ENCODE results near the gene STAM2. TPM values are rescaled to one million over a fixed set of nuclear protein-coding genes. Genes with fewer than 3 reads are reported as not detected.
"Not testable (repeated sequence)": the region's sequence is repeated elsewhere in the genome, so short reads cannot be mapped to it uniquely, and the experiment has no call there.

STAM2 gene
- total RNA-seq, 1 donor from 2014 or later, result 4.0 TPM

- H3K9me3 ChIP-seq, result no peaks in the 10 kb centered on the region
- TF ChIP-seq, protein P1, sequence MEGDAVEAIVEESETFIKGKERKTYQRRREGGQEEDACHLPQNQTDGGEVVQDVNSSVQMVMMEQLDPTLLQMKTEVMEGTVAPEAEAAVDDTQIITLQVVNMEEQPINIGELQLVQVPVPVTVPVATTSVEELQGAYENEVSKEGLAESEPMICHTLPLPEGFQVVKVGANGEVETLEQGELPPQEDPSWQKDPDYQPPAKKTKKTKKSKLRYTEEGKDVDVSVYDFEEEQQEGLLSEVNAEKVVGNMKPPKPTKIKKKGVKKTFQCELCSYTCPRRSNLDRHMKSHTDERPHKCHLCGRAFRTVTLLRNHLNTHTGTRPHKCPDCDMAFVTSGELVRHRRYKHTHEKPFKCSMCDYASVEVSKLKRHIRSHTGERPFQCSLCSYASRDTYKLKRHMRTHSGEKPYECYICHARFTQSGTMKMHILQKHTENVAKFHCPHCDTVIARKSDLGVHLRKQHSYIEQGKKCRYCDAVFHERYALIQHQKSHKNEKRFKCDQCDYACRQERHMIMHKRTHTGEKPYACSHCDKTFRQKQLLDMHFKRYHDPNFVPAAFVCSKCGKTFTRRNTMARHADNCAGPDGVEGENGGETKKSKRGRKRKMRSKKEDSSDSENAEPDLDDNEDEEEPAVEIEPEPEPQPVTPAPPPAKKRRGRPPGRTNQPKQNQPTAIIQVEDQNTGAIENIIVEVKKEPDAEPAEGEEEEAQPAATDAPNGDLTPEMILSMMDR (IDR thresholded peaks at IDR 0.05), result no peak
- H3K4me3 ChIP-seq, result no peak overlapping the region
- H3K27ac ChIP-seq, result no peak overlapping the region
- H3K4me1 ChIP-seq, result peaks cover 9% of the 10 kb centered on the region in 2 donors
- no peaks in the 10 kb centered on the region for H3K27me3 ChIP-seq
- DNase-seq (ENCODE audit: low spot score in 2 of 2), result no peak
- peaks cover 0 to 3% of the 10 kb centered on the region in 2 donors for H3K36me3 ChIP-seq
- intact Hi-C loops (cut with DNase I), result no loop called here
These were observed 14.0 kb downstream of the STAM2 start for GRCh38 chr2:152161598-152161997.

- H3K27ac ChIP-seq; H3K9me3 ChIP-seq; intact Hi-C loops (cut with DNase I); H3K27me3 ChIP-seq; H3K36me3 ChIP-seq; DNase-seq (ENCODE audit: low spot score in 2 of 2); H3K4me3 ChIP-seq; H3K4me1 ChIP-seq: not testable (repeated sequence)
These were observed 15.2 kb downstream of the STAM2 start for GRCh38 chr2:152160378-152160777.

- Histone ChIP-seq H3K9me3 (no peaks in the 10 kb centered on the region), H3K27me3 (no peaks in the 10 kb centered on the region), H3K36me3 (peaks cover 0 to 3% of the 10 kb centered on the region in 2 donors), H3K4me1 (no peaks in the 10 kb centered on the region), H3K27ac (no peak overlapping the region), H3K4me3 (no peak overlapping the region)
- TF ChIP-seq, protein P1 (IDR thresholded peaks at IDR 0.05), result no peak
- intact Hi-C loops (cut with DNase I), result no loop called here
- DNase-seq (ENCODE audit: low spot score in 2 of 2), result no peak
These were observed 18.3 kb downstream of the STAM2 start for GRCh38 chr2:152157253-152157652.

GRCh38 chr2:152155209-152155608 is 20.4 kb downstream of the STAM2 start:
- H3K36me3 ChIP-seq, result peaks cover 0 to 3% of the 10 kb centered on the region in 2 donors
- no peak overlapping the region for H3K4me3 ChIP-seq
- H3K4me1 ChIP-seq, result no peaks in the 10 kb centered on the region
- DNase-seq (ENCODE audit: low spot score in 2 of 2), result no peak
- TF ChIP-seq, protein P1 (IDR thresholded peaks at IDR 0.05), result no peak
- no peaks in the 10 kb centered on the region for H3K9me3 ChIP-seq
- intact Hi-C loops (cut with DNase I), result no loop called here
- H3K27ac ChIP-seq, result no peak overlapping the region
- no peaks in the 10 kb centered on the region for H3K27me3 ChIP-seq

GRCh38 chr2:152154462-152154861 is 21.1 kb downstream of the STAM2 start:
- Histone ChIP-seq H3K36me3 (peaks cover 0 to 3% of the 10 kb centered on the region in 2 donors), H3K9me3 (no peaks in the 10 kb centered on the region), H3K27ac (no peak overlapping the region), H3K27me3 (no peaks in the 10 kb centered on the region), H3K4me1 (no peaks in the 10 kb centered on the region), H3K4me3 (no peak overlapping the region)
- intact Hi-C loops (cut with DNase I), result no loop called here
- TF ChIP-seq, protein P1 (IDR thresholded peaks at IDR 0.05), result no peak
- DNase-seq (ENCODE audit: low spot score in 2 of 2), result no peak

GRCh38 chr2:152134488-152135280 is 40.9 kb downstream of the STAM2 start:
- DNase-seq (ENCODE audit: low spot score in 2 of 2), result no peak
- Histone ChIP-seq H3K9me3 (no peaks in the 10 kb centered on the region), H3K4me3 (no peak overlapping the region), H3K27me3 (no peaks in the 10 kb centered on the region), H3K27ac (no peak overlapping the region), H3K4me1 (no peaks in the 10 kb centered on the region), H3K36me3 (peaks cover 0 to 21% of the 10 kb centered on the region in 2 donors)
- TF ChIP-seq, protein P1 (IDR thresholded peaks at IDR 0.05), result no peak
- intact Hi-C loops (cut with DNase I), result no loop called here
